Endodermal cell (in vitro differentiated cells): ENCODE measurements around the gene SMYD3. TPM values are rescaled to one million over a fixed set of nuclear protein-coding genes. Genes with fewer than 3 reads are reported as not detected.
"Not testable (repeated sequence)": the region's sequence is repeated elsewhere in the genome, so short reads cannot be mapped to it uniquely, and the experiment has no call there.

Source experiments
- DNase-seq: peaks from one replicate; pipeline ENCODE4 v3.0.0-alpha.2; 2017
- H3K27ac ChIP-seq: 2 replicates; pipeline ENCODE4 v1.5.1; 2013; ENCODE audit warnings: mild to moderate bottlenecking, low read depth, low read length, moderate library complexity
- H3K27me3 ChIP-seq: 2 replicates; pipeline ENCODE4 v1.6.1; 2013; ENCODE audit warnings: mild to moderate bottlenecking, low read length, moderate library complexity; ENCODE audit not compliant: insufficient read depth, control insufficient read depth, poor library complexity, severe bottlenecking
- H3K36me3 ChIP-seq: 2 replicates; pipeline ENCODE4 v1.7.0; 2013; ENCODE audit warnings: mild to moderate bottlenecking, low read length, moderate library complexity; ENCODE audit not compliant: control insufficient read depth, insufficient read depth
- H3K4me1 ChIP-seq: one replicate; pipeline ENCODE4 v1.7.0; 2013; ENCODE audit warnings: low read length; ENCODE audit not compliant: control insufficient read depth, insufficient read depth
- H3K4me3 ChIP-seq: 2 replicates; pipeline ENCODE4 v1.5.1; 2013; ENCODE audit warnings: mild to moderate bottlenecking, low read length, moderate library complexity
- H3K9ac ChIP-seq: 2 replicates; pipeline ENCODE4 v1.6.1; 2013; ENCODE audit warnings: mild to moderate bottlenecking, low read length, moderate library complexity; ENCODE audit not compliant: poor library complexity, severe bottlenecking; ENCODE audit errors: extremely low read depth
- H3K9me3 ChIP-seq: 2 replicates; pipeline ENCODE4 v1.6.1; 2013; ENCODE audit warnings: mild to moderate bottlenecking, low read length, moderate library complexity; ENCODE audit not compliant: control insufficient read depth
- H3K27ac Mint-ChIP-seq: 2 replicates; pipeline ENCODE4 v1.8.0; 2020; ENCODE audit warnings: mixed read lengths
- H3K27me3 Mint-ChIP-seq: 2 replicates; pipeline ENCODE4 v1.8.0; 2021; ENCODE audit warnings: mild to moderate bottlenecking, mixed read lengths; ENCODE audit not compliant: insufficient read depth
- H3K36me3 Mint-ChIP-seq: 2 replicates; pipeline ENCODE4 v1.8.0; 2020; ENCODE audit warnings: low read depth, mixed read lengths
- H3K4me1 Mint-ChIP-seq: 2 replicates; pipeline ENCODE4 v1.8.0; 2020; ENCODE audit warnings: mixed read lengths
- H3K4me3 Mint-ChIP-seq: 2 replicates; pipeline ENCODE4 v1.8.0; 2020; ENCODE audit warnings: mild to moderate bottlenecking, moderate library complexity, mixed read lengths
- H3K9me3 Mint-ChIP-seq: 2 replicates; pipeline ENCODE4 v1.8.0; 2020; ENCODE audit warnings: mild to moderate bottlenecking, mixed read lengths
- CTCF ChIP-seq: fragments of 200-600 bp; sonication (generic); conservative IDR thresholded peaks from 2 replicates; pipeline ENCODE4 v1.5.0; 2021; ENCODE audit warnings: antibody characterized with exemption, mild to moderate bottlenecking
- WGBS, 2 experiments: methylation state at CpG; one replicate each; pipeline versions ENCODE4 v1.1.5 to v1.1.7; 2013; ENCODE audit warnings: missing lambda C conversion rate in 2 of 2, mixed read lengths in 1 of 2; ENCODE audit not compliant: insufficient coverage in 1 of 2, insufficient read length in 1 of 2; 5-methylcytosine and 5-hydroxymethylcytosine counted together
- total RNA-seq, 2 donors: library from RNA; stranded (reverse); fragmentation: NEBNext Ultra II Directional in 1 of 2; extraction: Animal tissue kit (Norgen Biotek cat#: 25700) in 1 of 2; gene quantifications; 2 replicates in 1 of 2; 3 replicates in 1 of 2; pipeline ENCODE4 v1.2.1, GENCODE V29; 2021

Gene SMYD3
- total RNA-seq, 2 donors from 2014 or later, result 32.3 to 45.8 TPM

- H3K27me3 Mint-ChIP-seq, result no peaks in the 10 kb centered on the region
- no peak overlapping the region for H3K4me3 ChIP-seq
- TF ChIP-seq CTCF, result no peak
- H3K27me3 ChIP-seq, result no peaks in the 10 kb centered on the region
- no peaks in the 10 kb centered on the region for H3K4me1 Mint-ChIP-seq
- peaks cover 3% of the 10 kb centered on the region for H3K36me3 ChIP-seq
- no peak overlapping the region for H3K4me3 Mint-ChIP-seq
- H3K9me3 Mint-ChIP-seq, result no peaks in the 10 kb centered on the region
- H3K9me3 ChIP-seq, result no peaks in the 10 kb centered on the region
- H3K9ac ChIP-seq, result no peak overlapping the region
- WGBS, 2 experiments, result 100% methylated on average over 1 of the region's 1 CpG; no CpG with 5 or more reads in 1 of the 2 experiments
- H3K27ac Mint-ChIP-seq, result no peak overlapping the region
- no peaks in the 10 kb centered on the region for H3K4me1 ChIP-seq
- peaks cover 9% of the 10 kb centered on the region for H3K36me3 Mint-ChIP-seq
- DNase-seq, result no peak
- no peak overlapping the region for H3K27ac ChIP-seq
Measured at GRCh38 chr1:246332078-246332477, 175.0 kb downstream of the SMYD3 start.

- Histone ChIP-seq H3K4me1 (no peaks in the 10 kb centered on the region), H3K36me3 (peaks cover 3% of the 10 kb centered on the region), H3K4me3 (no peak overlapping the region), H3K9ac (no peak overlapping the region), H3K9me3 (no peaks in the 10 kb centered on the region), H3K27ac (no peak overlapping the region), H3K27me3 (no peaks in the 10 kb centered on the region)
- H3K9me3 Mint-ChIP-seq, result no peaks in the 10 kb centered on the region
- H3K4me1 Mint-ChIP-seq, result no peaks in the 10 kb centered on the region
- WGBS, 2 experiments, result 94 to 97% methylated on average over 2 to 3 of the region's 4 CpGs
- no peak for DNase-seq
- H3K36me3 Mint-ChIP-seq, result peaks cover 9% of the 10 kb centered on the region
- H3K4me3 Mint-ChIP-seq, result no peak overlapping the region
- no peak overlapping the region for H3K27ac Mint-ChIP-seq
- TF ChIP-seq CTCF, result no peak
- no peaks in the 10 kb centered on the region for H3K27me3 Mint-ChIP-seq
Measured at GRCh38 chr1:246329900-246330299, 177.2 kb downstream of the SMYD3 start.

GRCh38 chr1:246329292-246329691, 177.8 kb downstream of the SMYD3 start:
- H3K27me3 Mint-ChIP-seq, H3K27ac ChIP-seq, H3K9me3 ChIP-seq, H3K4me1 ChIP-seq, H3K27ac Mint-ChIP-seq, DNase-seq, H3K4me1 Mint-ChIP-seq, H3K4me3 ChIP-seq, H3K36me3 ChIP-seq, H3K27me3 ChIP-seq, H3K9ac ChIP-seq, H3K9me3 Mint-ChIP-seq, H3K36me3 Mint-ChIP-seq, H3K4me3 Mint-ChIP-seq: not testable (repeated sequence)
- no CpG with 5 or more reads among the region's 1 CpG for WGBS, 2 experiments

- 72 to 93% methylated on average over 2 to 5 of the region's 12 CpGs for WGBS, 2 experiments
- Histone ChIP-seq H3K27ac (no peak overlapping the region), H3K4me3 (no peak overlapping the region), H3K36me3 (peaks cover under 1% of the 10 kb centered on the region), H3K9ac (no peak overlapping the region), H3K4me1 (no peaks in the 10 kb centered on the region), H3K27me3 (no peaks in the 10 kb centered on the region), H3K9me3 (no peaks in the 10 kb centered on the region)
- Mint-ChIP-seq H3K4me3 (peak overlapping the region; percentile 49), H3K27ac (peak overlapping the region; percentile 63), H3K27me3 (no peaks in the 10 kb centered on the region), H3K4me1 (peaks cover 19% of the 10 kb centered on the region), H3K9me3 (no peaks in the 10 kb centered on the region), H3K36me3 (peaks cover 2% of the 10 kb centered on the region)
- TF ChIP-seq CTCF, result no peak
- DNase-seq, result peak; percentile 82
Measured at GRCh38 chr1:246324711-246325110, 182.4 kb downstream of the SMYD3 start.

- peak overlapping the region; percentile 63 for H3K27ac Mint-ChIP-seq
- 85 to 95% methylated on average over 10 to 15 of the region's 17 CpGs for WGBS, 2 experiments
Measured at GRCh38 chr1:246324033-246324432, 183.0 kb downstream of the SMYD3 start.

More at GRCh38 chr1:246324033-246324432, 183.0 kb downstream of the SMYD3 start:
- not testable (repeated sequence) for H3K9ac ChIP-seq, H3K9me3 Mint-ChIP-seq, H3K27ac ChIP-seq, H3K36me3 ChIP-seq, DNase-seq, H3K4me3 ChIP-seq, H3K9me3 ChIP-seq, H3K4me1 ChIP-seq, H3K36me3 Mint-ChIP-seq, H3K27me3 Mint-ChIP-seq, H3K27me3 ChIP-seq
- H3K4me3 Mint-ChIP-seq, result peak overlapping the region; percentile 49
- peaks cover 19% of the 10 kb centered on the region for H3K4me1 Mint-ChIP-seq
